ENCODE data around the gene FGGY.

Gene FGGY

DNA sequence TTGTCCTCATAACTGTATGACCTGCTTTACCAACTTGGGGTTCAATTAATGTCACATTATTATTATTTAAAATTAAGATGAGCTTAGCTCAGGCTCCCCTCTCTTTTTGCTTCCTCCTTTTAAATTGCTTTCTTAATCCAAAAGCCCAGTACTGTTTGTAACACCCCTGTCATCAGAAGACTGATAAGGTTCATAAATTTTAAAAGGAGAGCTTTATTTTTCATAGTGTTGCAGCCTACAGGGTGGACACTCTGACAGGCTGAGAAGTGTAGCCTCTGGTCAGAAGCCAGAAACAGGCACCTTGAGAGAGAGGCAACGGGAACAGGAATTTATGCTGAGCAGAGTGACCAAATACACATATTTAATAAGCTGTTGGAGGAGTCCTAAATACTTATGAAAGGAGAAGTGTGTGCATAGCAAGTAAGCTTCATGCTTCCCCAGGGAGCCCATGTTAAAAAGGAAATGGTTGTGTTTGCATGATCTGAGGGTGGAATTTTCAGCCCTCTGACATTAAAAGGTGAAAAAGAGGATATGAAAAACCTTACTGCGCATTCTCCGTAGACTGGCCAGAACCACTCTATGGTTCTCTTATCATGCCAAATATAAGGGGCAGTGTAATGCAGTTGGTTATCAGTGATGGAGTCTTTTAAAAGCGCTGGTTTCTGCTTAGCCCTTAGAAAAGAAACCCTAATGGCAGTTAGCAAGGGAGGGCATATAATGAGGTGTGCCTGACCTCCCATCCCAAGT, 30.5 kb upstream of the FGGY start:
- no peak overlapping the region for H3K27ac ChIP-seq (ENCODE audit: low read depth, low read length)
- no peaks in the 10 kb centered on the region for H3K27me3 ChIP-seq (ENCODE audit: insufficient read depth, low read length)
- H3K4me1 ChIP-seq (ENCODE audit: insufficient read depth, low read length) = no peaks in the 10 kb centered on the region
- no peak overlapping the region for H3K4me3 ChIP-seq (ENCODE audit: low read length)
- no peaks in the 10 kb centered on the region for H3K9me3 ChIP-seq (ENCODE audit: insufficient read depth, low read depth, low read length)
- H3K36me3 ChIP-seq (ENCODE audit: insufficient read depth, low read length) = no peaks in the 10 kb centered on the region
- H3K9ac ChIP-seq (ENCODE audit: low read depth, low read length) = no peak overlapping the region
- 91% methylated on average over 4 of the region's 4 CpGs for WGBS

- Histone ChIP-seq H3K27ac (ENCODE audit: low read depth, low read length) (no peak overlapping the region), H3K4me3 (ENCODE audit: low read length) (no peak overlapping the region), H3K27me3 (ENCODE audit: insufficient read depth, low read length) (no peaks in the 10 kb centered on the region), H3K4me1 (ENCODE audit: insufficient read depth, low read length) (no peaks in the 10 kb centered on the region), H3K36me3 (ENCODE audit: insufficient read depth, low read length) (no peaks in the 10 kb centered on the region), H3K9me3 (ENCODE audit: insufficient read depth, low read depth, low read length) (no peaks in the 10 kb centered on the region), H3K9ac (ENCODE audit: low read depth, low read length) (no peak overlapping the region)
Observed at GRCh38 chr1:59266927-59267293, 30.0 kb upstream of the FGGY start.

DNA sequence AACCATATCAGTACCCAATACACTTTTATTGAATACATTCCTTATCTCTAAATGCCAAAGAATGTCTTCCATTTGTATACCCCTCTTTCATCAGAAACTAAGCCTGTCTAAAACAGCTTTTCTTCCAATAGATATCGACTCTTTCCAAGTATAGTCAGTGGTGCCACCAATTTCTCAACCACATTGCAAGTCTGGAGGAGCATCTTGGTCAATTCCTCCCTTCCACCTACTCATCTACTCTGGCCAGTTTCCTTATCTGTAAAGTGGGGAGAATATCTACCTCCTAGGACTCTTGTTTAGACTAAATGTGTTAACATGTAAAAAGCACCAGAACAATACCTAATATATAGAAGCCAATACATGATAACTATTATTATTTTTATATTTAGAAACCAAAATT, 28.5 kb upstream of the FGGY start:
- WGBS = 92% methylated on average over 1 of the region's 1 CpG
- Histone ChIP-seq H3K36me3 (ENCODE audit: insufficient read depth, low read length) (no peaks in the 10 kb centered on the region), H3K4me1 (ENCODE audit: insufficient read depth, low read length) (no peaks in the 10 kb centered on the region), H3K27ac (ENCODE audit: low read depth, low read length) (no peak overlapping the region), H3K4me3 (ENCODE audit: low read length) (no peak overlapping the region), H3K27me3 (ENCODE audit: insufficient read depth, low read length) (no peaks in the 10 kb centered on the region), H3K9me3 (ENCODE audit: insufficient read depth, low read depth, low read length) (no peaks in the 10 kb centered on the region), H3K9ac (ENCODE audit: low read depth, low read length) (no peak overlapping the region)

DNA sequence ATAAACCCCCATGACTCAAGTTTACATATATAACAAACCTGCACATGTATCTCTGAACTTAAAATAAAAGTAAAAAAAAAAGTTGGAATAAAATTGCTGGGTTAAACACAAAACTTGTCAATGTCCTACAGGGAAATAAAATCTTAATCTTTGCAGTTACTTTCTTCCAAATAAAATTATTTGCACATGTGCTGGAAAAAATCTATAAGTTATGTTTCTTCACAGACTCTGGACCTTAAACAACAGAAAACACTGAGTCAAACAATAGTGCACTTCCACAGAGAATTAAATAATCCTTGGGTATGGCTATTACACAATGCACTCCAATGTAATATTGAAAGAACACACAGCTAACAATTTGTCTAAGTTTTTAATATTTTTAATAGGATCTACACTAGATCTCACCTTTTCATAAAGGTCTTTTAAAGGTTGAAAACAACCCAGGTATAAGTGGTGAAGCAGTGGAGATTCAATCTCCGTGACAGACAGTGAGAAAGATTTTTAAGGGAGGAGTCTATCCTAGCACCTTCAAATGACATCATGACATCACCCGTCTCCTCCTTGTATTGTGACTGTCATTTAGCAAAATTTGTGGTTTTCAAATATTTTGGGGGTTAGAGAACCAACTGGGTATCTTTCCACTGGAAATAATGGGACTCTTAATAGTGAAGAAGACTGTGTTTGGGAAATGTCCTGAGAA, 25.2 kb upstream of the FGGY start:
- Histone ChIP-seq H3K4me1 (ENCODE audit: insufficient read depth, low read length) (no peaks in the 10 kb centered on the region), H3K36me3 (ENCODE audit: insufficient read depth, low read length) (no peaks in the 10 kb centered on the region), H3K9me3 (ENCODE audit: insufficient read depth, low read depth, low read length) (no peaks in the 10 kb centered on the region), H3K9ac (ENCODE audit: low read depth, low read length) (no peak overlapping the region), H3K27ac (ENCODE audit: low read depth, low read length) (no peak overlapping the region), H3K4me3 (ENCODE audit: low read length) (no peak overlapping the region), H3K27me3 (ENCODE audit: insufficient read depth, low read length) (no peaks in the 10 kb centered on the region)
- WGBS = 96% methylated on average over 2 of the region's 2 CpGs

- H3K4me3 ChIP-seq (ENCODE audit: low read length) = no peak overlapping the region
- H3K4me1 ChIP-seq (ENCODE audit: insufficient read depth, low read length) = no peaks in the 10 kb centered on the region
- WGBS = 100% methylated on average over 1 of the region's 1 CpG
- no peak overlapping the region for H3K27ac ChIP-seq (ENCODE audit: low read depth, low read length)
- no peaks in the 10 kb centered on the region for H3K36me3 ChIP-seq (ENCODE audit: insufficient read depth, low read length)
- no peaks in the 10 kb centered on the region for H3K9me3 ChIP-seq (ENCODE audit: insufficient read depth, low read depth, low read length)
- H3K27me3 ChIP-seq (ENCODE audit: insufficient read depth, low read length) = no peaks in the 10 kb centered on the region
- no peak overlapping the region for H3K9ac ChIP-seq (ENCODE audit: low read depth, low read length)
Observed at GRCh38 chr1:59272507-59272906, 24.4 kb upstream of the FGGY start.

- Histone ChIP-seq H3K9me3 (ENCODE audit: insufficient read depth, low read depth, low read length) (no peaks in the 10 kb centered on the region), H3K36me3 (ENCODE audit: insufficient read depth, low read length) (no peaks in the 10 kb centered on the region), H3K27me3 (ENCODE audit: insufficient read depth, low read length) (no peaks in the 10 kb centered on the region), H3K9ac (ENCODE audit: low read depth, low read length) (no peak overlapping the region), H3K27ac (ENCODE audit: low read depth, low read length) (no peak overlapping the region), H3K4me1 (ENCODE audit: insufficient read depth, low read length) (no peaks in the 10 kb centered on the region), H3K4me3 (ENCODE audit: low read length) (no peak overlapping the region)
- 88% methylated on average over 2 of the region's 3 CpGs for WGBS
Observed at GRCh38 chr1:59276439-59276851, 20.4 kb upstream of the FGGY start.

DNA sequence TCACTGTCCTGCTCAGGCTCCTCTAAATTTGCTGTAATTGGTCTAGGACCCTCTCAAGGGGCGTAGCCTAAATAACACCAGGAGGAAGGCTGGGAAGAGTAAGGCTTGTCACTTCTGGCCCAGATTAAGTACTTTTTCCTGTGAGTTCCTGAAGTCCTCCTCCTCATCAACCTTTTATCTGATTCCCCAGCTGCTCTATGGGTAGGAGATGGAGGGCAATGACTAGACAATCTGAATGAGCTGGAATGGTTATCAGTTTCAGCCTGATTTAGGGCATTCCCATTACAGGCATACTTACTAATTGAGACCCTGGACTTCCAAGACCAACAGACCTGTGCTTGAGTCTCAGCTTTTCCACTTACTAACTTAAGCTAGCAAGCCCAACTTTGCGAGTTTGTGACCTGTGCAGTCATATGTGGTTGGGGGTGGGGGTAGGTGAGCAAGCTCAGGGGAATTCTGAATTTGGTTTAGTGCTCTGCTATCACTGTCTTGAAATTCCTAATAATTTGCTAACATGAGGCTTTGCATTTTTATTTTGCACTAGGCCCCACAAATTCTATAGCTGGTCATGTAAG, 18.0 kb upstream of the FGGY start:
- 86% methylated on average over 2 of the region's 2 CpGs for WGBS
- Histone ChIP-seq H3K4me1 (ENCODE audit: insufficient read depth, low read length) (no peaks in the 10 kb centered on the region), H3K9ac (ENCODE audit: low read depth, low read length) (no peak overlapping the region), H3K27me3 (ENCODE audit: insufficient read depth, low read length) (no peaks in the 10 kb centered on the region), H3K9me3 (ENCODE audit: insufficient read depth, low read depth, low read length) (no peaks in the 10 kb centered on the region), H3K27ac (ENCODE audit: low read depth, low read length) (no peak overlapping the region), H3K36me3 (ENCODE audit: insufficient read depth, low read length) (no peaks in the 10 kb centered on the region), H3K4me3 (ENCODE audit: low read length) (no peak overlapping the region)

DNA sequence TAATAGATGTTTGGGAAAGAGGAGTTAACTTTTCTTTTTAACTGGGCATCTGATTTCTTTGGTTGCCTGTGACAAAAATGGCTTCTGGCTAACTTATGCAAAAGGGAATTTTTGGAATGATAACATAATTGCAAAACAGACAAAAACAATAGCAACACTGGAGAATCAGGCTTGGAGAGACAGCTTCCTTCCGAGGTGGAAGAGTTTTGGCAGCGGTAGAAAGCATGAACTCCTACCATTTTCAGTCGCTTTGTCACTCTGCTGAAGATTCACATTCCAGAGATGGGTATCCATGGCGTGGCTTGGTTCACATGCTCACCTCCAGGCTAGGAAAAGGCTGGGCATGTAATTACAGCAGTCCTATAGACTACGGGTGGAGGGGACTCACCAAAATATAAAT, 17.2 kb upstream of the FGGY start:
- Histone ChIP-seq H3K9me3 (ENCODE audit: insufficient read depth, low read depth, low read length) (no peaks in the 10 kb centered on the region), H3K9ac (ENCODE audit: low read depth, low read length) (no peak overlapping the region)
- WGBS = 91% methylated on average over 5 of the region's 5 CpGs

DNA sequence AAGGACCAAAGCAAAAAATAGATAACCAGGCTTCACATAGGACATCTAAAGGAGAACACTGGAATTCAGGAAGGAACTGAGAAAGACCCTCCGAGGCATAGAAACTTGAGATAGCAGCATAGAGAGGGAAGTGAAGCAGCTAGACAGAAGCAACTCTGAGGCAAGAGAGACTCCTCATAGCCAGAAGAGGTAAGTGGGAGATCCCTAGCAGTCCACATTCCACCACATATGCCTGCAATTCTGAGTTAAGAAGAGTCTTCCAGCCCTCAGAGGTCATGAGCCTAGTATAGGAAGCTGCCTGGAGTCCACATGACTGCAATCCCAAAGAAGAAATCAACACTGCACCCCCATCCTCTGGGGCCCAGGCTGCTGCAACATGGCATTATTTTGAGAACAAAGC, 13.9 kb upstream of the FGGY start:
- WGBS = 88% methylated on average over 1 of the region's 1 CpG
- Histone ChIP-seq H3K9me3 (ENCODE audit: insufficient read depth, low read depth, low read length) (no peaks in the 10 kb centered on the region), H3K36me3 (ENCODE audit: insufficient read depth, low read length) (no peaks in the 10 kb centered on the region), H3K9ac (ENCODE audit: low read depth, low read length) (no peak overlapping the region), H3K27me3 (ENCODE audit: insufficient read depth, low read length) (no peaks in the 10 kb centered on the region), H3K4me1 (ENCODE audit: insufficient read depth, low read length) (no peaks in the 10 kb centered on the region), H3K4me3 (ENCODE audit: low read length) (no peak overlapping the region), H3K27ac (ENCODE audit: low read depth, low read length) (no peak overlapping the region)

More for the DNA sequence above, 17.2 kb upstream of the FGGY start:
- Histone ChIP-seq H3K27me3 (ENCODE audit: insufficient read depth, low read length) (no peaks in the 10 kb centered on the region), H3K36me3 (ENCODE audit: insufficient read depth, low read length) (no peaks in the 10 kb centered on the region), H3K4me3 (ENCODE audit: low read length) (no peak overlapping the region), H3K27ac (ENCODE audit: low read depth, low read length) (no peak overlapping the region), H3K4me1 (ENCODE audit: insufficient read depth, low read length) (no peaks in the 10 kb centered on the region)

GRCh38 chr1:59285691-59286090, 11.2 kb upstream of the FGGY start:
- H3K27me3 ChIP-seq (ENCODE audit: insufficient read depth, low read length) = no peaks in the 10 kb centered on the region
- no peaks in the 10 kb centered on the region for H3K4me1 ChIP-seq (ENCODE audit: insufficient read depth, low read length)
- no peak overlapping the region for H3K27ac ChIP-seq (ENCODE audit: low read depth, low read length)
- 83% methylated on average over 4 of the region's 4 CpGs for WGBS
- no peaks in the 10 kb centered on the region for H3K9me3 ChIP-seq (ENCODE audit: insufficient read depth, low read depth, low read length)
- no peak overlapping the region for H3K4me3 ChIP-seq (ENCODE audit: low read length)
- H3K36me3 ChIP-seq (ENCODE audit: insufficient read depth, low read length) = no peaks in the 10 kb centered on the region
- no peak overlapping the region for H3K9ac ChIP-seq (ENCODE audit: low read depth, low read length)

GRCh38 chr1:59288046-59288445, 8.8 kb upstream of the FGGY start:
- no CpG with 5 or more reads among the region's 3 CpGs for whole genome bisulfite sequencing

More at GRCh38 chr1:59288046-59288445, 8.8 kb upstream of the FGGY start:
- Histone ChIP-seq H3K4me3 (ENCODE audit: low read length) (no peak overlapping the region), H3K27me3 (ENCODE audit: insufficient read depth, low read length) (no peaks in the 10 kb centered on the region), H3K9ac (ENCODE audit: low read depth, low read length) (no peak overlapping the region), H3K9me3 (ENCODE audit: insufficient read depth, low read depth, low read length) (no peaks in the 10 kb centered on the region), H3K36me3 (ENCODE audit: insufficient read depth, low read length) (no peaks in the 10 kb centered on the region), H3K4me1 (ENCODE audit: insufficient read depth, low read length) (no peaks in the 10 kb centered on the region), H3K27ac (ENCODE audit: low read depth, low read length) (no peak overlapping the region)
